Measurements from ENCODE around the gene CENPX. TPM values are rescaled to one million over a fixed set of nuclear protein-coding genes. Genes with fewer than 3 reads are reported as not detected.
A peak's percentile ranks its signal among the peaks of the same experiment; 100 is the strongest.

Gene CENPX
- total and polyA plus RNA-seq, 2 of the 13 experiments (the other 11 are each of a cell fraction or from before 2014, with no cell fraction given), result 92.7 to 170 TPM

DNA sequence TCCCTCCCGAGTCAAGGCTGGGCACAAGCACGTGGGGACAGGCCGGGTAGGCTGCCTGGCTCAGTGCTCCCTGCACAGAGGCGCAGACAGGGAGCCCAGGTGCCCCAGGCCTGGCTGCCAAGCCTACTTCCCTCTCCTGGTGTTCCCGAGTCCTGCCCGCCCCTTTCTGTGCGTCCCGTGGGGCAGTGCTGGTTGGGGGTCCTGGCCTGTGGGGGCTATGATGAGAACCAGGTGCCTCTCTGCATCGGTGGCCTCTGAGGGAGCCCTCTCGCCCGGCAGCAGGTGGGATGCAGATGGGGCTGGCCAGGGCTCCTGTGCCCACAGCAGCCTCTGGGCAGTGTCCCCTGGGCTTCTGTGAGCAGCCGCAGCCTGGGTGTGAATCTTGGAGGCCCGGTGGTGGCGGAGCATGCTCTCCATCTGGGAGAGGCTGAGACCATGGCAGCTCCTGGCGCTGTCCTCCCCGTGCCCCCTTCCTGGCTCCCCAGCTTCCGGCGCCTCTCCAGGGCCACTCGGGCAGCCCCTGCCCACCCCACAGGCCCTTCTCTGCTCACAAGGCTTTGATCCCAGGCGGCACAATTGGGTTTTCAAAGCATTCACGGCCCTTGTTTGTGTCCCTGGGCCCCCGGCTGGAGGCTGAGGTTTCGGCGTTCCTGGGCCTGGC is 7.2 kb downstream of the CENPX start (continued):
- TF ChIP-seq, protein P1, sequence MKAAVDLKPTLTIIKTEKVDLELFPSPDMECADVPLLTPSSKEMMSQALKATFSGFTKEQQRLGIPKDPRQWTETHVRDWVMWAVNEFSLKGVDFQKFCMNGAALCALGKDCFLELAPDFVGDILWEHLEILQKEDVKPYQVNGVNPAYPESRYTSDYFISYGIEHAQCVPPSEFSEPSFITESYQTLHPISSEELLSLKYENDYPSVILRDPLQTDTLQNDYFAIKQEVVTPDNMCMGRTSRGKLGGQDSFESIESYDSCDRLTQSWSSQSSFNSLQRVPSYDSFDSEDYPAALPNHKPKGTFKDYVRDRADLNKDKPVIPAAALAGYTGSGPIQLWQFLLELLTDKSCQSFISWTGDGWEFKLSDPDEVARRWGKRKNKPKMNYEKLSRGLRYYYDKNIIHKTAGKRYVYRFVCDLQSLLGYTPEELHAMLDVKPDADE (CRISPR knock-in tag; IDR thresholded peaks at IDR 0.05), result no peak
- peak; percentile 79 for TF ChIP-seq SOX13 (IDR thresholded peaks at IDR 0.05)
- TF ChIP-seq SOX13 (CRISPR knock-in tag; conservative IDR thresholded peaks at IDR 0.05 in 1 of 2, IDR thresholded peaks at IDR 0.05 in 1 of 2), result peak in 1 of 2 experiments; percentile 86; a peak in 2 of 4 replicates
- TF ChIP-seq TBX3 (IDR thresholded peaks at IDR 0.05; ENCODE audit: borderline replicate concordance), result no peak
- TF ChIP-seq CBX2 (IDR thresholded peaks at IDR 0.05; ENCODE audit: low read depth, low read length), result no peak
- no peak for TF ChIP-seq CBX2 (CRISPR knock-in tag; IDR thresholded peaks at IDR 0.05; ENCODE audit: low read depth)
- TF ChIP-seq HES4 (CRISPR knock-in tag; IDR thresholded peaks at IDR 0.05; ENCODE audit: borderline replicate concordance), result no peak
- no peak for TF ChIP-seq TAF1 (CRISPR knock-in tag; IDR thresholded peaks at IDR 0.05)
- TF ChIP-seq ZNF878 (CRISPR knock-in tag; IDR thresholded peaks at IDR 0.05), result no peak
- no peak for TF ChIP-seq TCF7L2 (IDR thresholded peaks at IDR 0.05; ENCODE audit: low read depth, low read length)
- no peak for TF ChIP-seq ZNF670 (CRISPR knock-in tag; IDR thresholded peaks at IDR 0.05; ENCODE audit: borderline replicate concordance)
- TF ChIP-seq, protein P2, sequence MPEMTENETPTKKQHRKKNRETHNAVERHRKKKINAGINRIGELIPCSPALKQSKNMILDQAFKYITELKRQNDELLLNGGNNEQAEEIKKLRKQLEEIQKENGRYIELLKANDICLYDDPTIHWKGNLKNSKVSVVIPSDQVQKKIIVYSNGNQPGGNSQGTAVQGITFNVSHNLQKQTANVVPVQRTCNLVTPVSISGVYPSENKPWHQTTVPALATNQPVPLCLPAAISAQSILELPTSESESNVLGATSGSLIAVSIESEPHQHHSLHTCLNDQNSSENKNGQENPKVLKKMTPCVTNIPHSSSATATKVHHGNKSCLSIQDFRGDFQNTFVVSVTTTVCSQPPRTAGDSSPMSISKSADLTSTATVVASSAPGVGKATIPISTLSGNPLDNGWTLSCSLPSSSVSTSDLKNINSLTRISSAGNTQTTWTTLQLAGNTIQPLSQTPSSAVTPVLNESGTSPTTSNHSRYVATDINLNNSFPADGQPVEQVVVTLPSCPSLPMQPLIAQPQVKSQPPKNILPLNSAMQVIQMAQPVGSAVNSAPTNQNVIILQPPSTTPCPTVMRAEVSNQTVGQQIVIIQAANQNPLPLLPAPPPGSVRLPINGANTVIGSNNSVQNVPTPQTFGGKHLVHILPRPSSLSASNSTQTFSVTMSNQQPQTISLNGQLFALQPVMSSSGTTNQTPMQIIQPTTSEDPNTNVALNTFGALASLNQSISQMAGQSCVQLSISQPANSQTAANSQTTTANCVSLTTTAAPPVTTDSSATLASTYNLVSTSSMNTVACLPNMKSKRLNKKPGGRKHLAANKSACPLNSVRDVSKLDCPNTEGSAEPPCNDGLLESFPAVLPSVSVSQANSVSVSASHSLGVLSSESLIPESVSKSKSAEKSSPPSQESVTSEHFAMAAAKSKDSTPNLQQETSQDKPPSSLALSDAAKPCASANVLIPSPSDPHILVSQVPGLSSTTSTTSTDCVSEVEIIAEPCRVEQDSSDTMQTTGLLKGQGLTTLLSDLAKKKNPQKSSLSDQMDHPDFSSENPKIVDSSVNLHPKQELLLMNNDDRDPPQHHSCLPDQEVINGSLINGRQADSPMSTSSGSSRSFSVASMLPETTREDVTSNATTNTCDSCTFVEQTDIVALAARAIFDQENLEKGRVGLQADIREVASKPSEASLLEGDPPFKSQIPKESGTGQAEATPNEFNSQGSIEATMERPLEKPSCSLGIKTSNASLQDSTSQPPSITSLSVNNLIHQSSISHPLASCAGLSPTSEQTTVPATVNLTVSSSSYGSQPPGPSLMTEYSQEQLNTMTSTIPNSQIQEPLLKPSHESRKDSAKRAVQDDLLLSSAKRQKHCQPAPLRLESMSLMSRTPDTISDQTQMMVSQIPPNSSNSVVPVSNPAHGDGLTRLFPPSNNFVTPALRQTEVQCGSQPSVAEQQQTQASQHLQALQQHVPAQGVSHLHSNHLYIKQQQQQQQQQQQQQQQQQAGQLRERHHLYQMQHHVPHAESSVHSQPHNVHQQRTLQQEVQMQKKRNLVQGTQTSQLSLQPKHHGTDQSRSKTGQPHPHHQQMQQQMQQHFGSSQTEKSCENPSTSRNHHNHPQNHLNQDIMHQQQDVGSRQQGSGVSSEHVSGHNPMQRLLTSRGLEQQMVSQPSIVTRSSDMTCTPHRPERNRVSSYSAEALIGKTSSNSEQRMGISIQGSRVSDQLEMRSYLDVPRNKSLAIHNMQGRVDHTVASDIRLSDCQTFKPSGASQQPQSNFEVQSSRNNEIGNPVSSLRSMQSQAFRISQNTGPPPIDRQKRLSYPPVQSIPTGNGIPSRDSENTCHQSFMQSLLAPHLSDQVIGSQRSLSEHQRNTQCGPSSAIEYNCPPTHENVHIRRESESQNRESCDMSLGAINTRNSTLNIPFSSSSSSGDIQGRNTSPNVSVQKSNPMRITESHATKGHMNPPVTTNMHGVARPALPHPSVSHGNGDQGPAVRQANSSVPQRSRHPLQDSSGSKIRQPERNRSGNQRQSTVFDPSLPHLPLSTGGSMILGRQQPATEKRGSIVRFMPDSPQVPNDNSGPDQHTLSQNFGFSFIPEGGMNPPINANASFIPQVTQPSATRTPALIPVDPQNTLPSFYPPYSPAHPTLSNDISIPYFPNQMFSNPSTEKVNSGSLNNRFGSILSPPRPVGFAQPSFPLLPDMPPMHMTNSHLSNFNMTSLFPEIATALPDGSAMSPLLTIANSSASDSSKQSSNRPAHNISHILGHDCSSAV (CRISPR knock-in tag; IDR thresholded peaks at IDR 0.05; ENCODE audit: borderline replicate concordance), result no peak
- TF ChIP-seq, protein P3, sequence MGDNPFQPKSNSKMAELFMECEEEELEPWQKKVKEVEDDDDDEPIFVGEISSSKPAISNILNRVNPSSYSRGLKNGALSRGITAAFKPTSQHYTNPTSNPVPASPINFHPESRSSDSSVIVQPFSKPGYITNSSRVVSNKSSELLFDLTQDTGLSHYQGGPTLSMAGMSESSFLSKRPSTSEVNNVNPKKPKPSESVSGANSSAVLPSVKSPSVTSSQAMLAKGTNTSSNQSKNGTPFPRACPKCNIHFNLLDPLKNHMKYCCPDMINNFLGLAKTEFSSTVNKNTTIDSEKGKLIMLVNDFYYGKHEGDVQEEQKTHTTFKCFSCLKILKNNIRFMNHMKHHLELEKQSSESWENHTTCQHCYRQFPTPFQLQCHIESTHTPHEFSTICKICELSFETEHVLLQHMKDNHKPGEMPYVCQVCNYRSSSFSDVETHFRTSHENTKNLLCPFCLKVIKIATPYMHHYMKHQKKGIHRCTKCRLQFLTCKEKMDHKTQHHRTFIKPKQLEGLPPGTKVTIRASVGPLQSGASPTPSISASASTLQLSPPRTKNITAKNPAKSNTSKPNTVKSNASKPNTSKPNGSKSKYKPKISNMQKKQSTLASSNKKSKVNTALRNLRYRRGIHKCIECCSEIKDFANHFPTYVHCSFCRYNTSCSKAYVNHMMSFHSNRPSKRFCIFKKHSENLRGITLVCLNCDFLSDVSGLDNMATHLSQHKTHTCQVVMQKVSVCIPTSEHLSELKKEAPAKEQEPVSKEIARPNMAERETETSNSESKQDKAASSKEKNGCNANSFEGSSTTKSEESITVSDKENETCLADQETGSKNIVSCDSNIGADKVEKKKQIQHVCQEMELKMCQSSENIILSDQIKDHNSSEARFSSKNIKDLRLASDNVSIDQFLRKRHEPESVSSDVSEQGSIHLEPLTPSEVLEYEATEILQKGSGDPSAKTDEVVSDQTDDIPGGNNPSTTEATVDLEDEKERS (CRISPR knock-in tag; IDR thresholded peaks at IDR 0.05), result no peak
- TF ChIP-seq MBD4 (IDR thresholded peaks at IDR 0.05; ENCODE audit: borderline replicate concordance, low read length), result no peak
- TF ChIP-seq ZFP62 (CRISPR knock-in tag; IDR thresholded peaks at IDR 0.05), result no peak

All from HepG2 (cell line).